Choroid plexus epithelial cell (primary cell): ENCODE measurements around the gene OLFML2B.

ENCODE experiments used
- DNase-seq: peaks from one replicate; pipeline ENCODE4 v3.0.0-alpha.2; 2010; ENCODE audit warnings: low read depth
- H3K4me3 ChIP-seq: 2 replicates; pipeline ENCODE4 v1.5.1; 2011; ENCODE audit warnings: low read depth, mild to moderate bottlenecking, control low read depth, low read length, moderate library complexity
- CTCF ChIP-seq: conservative IDR thresholded peaks from 2 replicates; pipeline ENCODE4 v1.5.1; 2011; ENCODE audit warnings: low read depth, mild to moderate bottlenecking, control low read depth, inconsistent platforms, low read length, moderate library complexity

The OLFML2B gene

GRCh38 chr1:161953256-161953920 is 70.3 kb downstream of the OLFML2B start:
- no peak for TF ChIP-seq CTCF
- H3K4me3 ChIP-seq: no peak overlapping the region
- DNase-seq: no peak

- no peak overlapping the region for H3K4me3 ChIP-seq
- TF ChIP-seq CTCF: no peak
- DNase-seq: no peak
These were observed 71.0 kb downstream of the OLFML2B start for GRCh38 chr1:161952607-161953172.

- no peak overlapping the region for H3K4me3 ChIP-seq
- TF ChIP-seq CTCF: no peak
- DNase-seq: no peak
These were observed 72.0 kb downstream of the OLFML2B start for GRCh38 chr1:161951646-161952045.

GRCh38 chr1:161950377-161950776 is 73.3 kb downstream of the OLFML2B start:
- TF ChIP-seq CTCF: no peak
- no peak overlapping the region for H3K4me3 ChIP-seq
- DNase-seq: no peak

- H3K4me3 ChIP-seq: no peak overlapping the region
- TF ChIP-seq CTCF: no peak
- DNase-seq: no peak
These were observed 74.1 kb downstream of the OLFML2B start for GRCh38 chr1:161949548-161949947.

- no peak for DNase-seq
- H3K4me3 ChIP-seq: no peak overlapping the region
- TF ChIP-seq CTCF: no peak
These were observed 75.2 kb downstream of the OLFML2B start for GRCh38 chr1:161948435-161948834.
